IMR-90 (cell line): ENCODE data around the gene TENM4. TPM values are rescaled to one million over a fixed set of nuclear protein-coding genes. Genes with fewer than 3 reads are reported as not detected.

Source experiments
- ATAC-seq: fragments of 200-7000 bp; cut with Tn5 transposase; 2 replicates; pipeline ENCODE4 v1.9.1; 2020; ENCODE audit warnings: low read depth, mild to moderate bottlenecking, moderate library complexity
- BruUV-seq: library from RNA; stranded (reverse); fragments of 400-500 nt; replicated peaks from 2 replicates; lab custom pipeline; 2021; lab: Mats Ljungman, UMichigan
- CTCF ChIA-PET: fragments of 300-600 bp; formaldehyde crosslinking; extraction: SDS; loops from one replicate; lab custom pipeline; 2021; ENCODE audit warnings: antibody characterized with exemption; lab: Yijun Ruan, JAX
- POLR2A ChIA-PET: fragments of 300-600 bp; sonication (Branson Sonifier 250); formaldehyde crosslinking; loops from one replicate; lab custom pipeline; 2022; ENCODE audit warnings: antibody characterized with exemption; ENCODE audit not compliant: unreplicated experiment; lab: Charles Lee
- DNase-seq: peaks from one replicate; pipeline ENCODE4 v3.0.0; 2013
- H2AFZ ChIP-seq: replicated peaks from 2 replicates; pipeline ENCODE3; 2013; ENCODE audit warnings: low read length, mild to moderate bottlenecking; ENCODE audit not compliant: poor library complexity
- H2AK5ac ChIP-seq: 2 replicates; pipeline ENCODE4 v1.6.1; 2013; ENCODE audit warnings: low read depth, low read length, inconsistent platforms
- H2AK9ac ChIP-seq: replicated peaks from 2 replicates; pipeline ENCODE3; 2013; ENCODE audit warnings: mild to moderate bottlenecking, low read depth, low read length, moderate library complexity; ENCODE audit not compliant: poor library complexity
- H2BK120ac ChIP-seq: 2 replicates; pipeline ENCODE4 v1.6.1; 2013; ENCODE audit warnings: low read depth, low read length, inconsistent platforms
- H2BK15ac ChIP-seq: 3 replicates; pipeline ENCODE4 v1.6.1; 2013; ENCODE audit warnings: low read depth, low read length, inconsistent platforms
- H2BK20ac ChIP-seq: 2 replicates; pipeline ENCODE4 v1.6.1; 2013; ENCODE audit warnings: low read depth, mild to moderate bottlenecking, inconsistent platforms, low read length, moderate library complexity
- H2BK5ac ChIP-seq: 2 replicates; pipeline ENCODE4 v1.6.1; 2013; ENCODE audit warnings: mild to moderate bottlenecking, low read depth, low read length, inconsistent platforms; ENCODE audit not compliant: poor library complexity, severe bottlenecking
- H3K14ac ChIP-seq: replicated peaks from 2 replicates; pipeline ENCODE4 v1.6.1; 2013; ENCODE audit warnings: low read depth, low read length, inconsistent platforms
- H3K18ac ChIP-seq: 2 replicates; pipeline ENCODE4 v1.6.1; 2013; ENCODE audit warnings: low read depth, low read length, control low read depth
- H3K23ac ChIP-seq: 2 replicates; pipeline ENCODE4 v1.6.1; 2013; ENCODE audit warnings: low read depth, low read length, inconsistent platforms
- H3K27ac ChIP-seq: 2 replicates; pipeline ENCODE4 v1.5.1; 2013; ENCODE audit warnings: mild to moderate bottlenecking, control low read depth, low read length; ENCODE audit not compliant: insufficient read depth
- H3K27me3 ChIP-seq: 2 replicates; pipeline ENCODE4 v1.6.1; 2013; ENCODE audit warnings: low read length; ENCODE audit not compliant: control insufficient read depth, insufficient read depth
- H3K36me3 ChIP-seq: 2 replicates; pipeline ENCODE4 v1.6.1; 2013; ENCODE audit warnings: low read length, mixed read lengths; ENCODE audit not compliant: control insufficient read depth, insufficient read depth
- H3K4ac ChIP-seq: 2 replicates; pipeline ENCODE4 v1.6.1; 2013; ENCODE audit warnings: low read depth, low read length, inconsistent platforms
- H3K4me1 ChIP-seq: 2 replicates; pipeline ENCODE4 v1.6.1; 2013; ENCODE audit warnings: low read length, mixed read lengths; ENCODE audit not compliant: control insufficient read depth, insufficient read depth
- H3K4me2 ChIP-seq: 2 replicates; pipeline ENCODE4 v1.6.1; 2013; ENCODE audit warnings: low read depth, mild to moderate bottlenecking, control low read depth, low read length, moderate library complexity
- H3K4me3 ChIP-seq: 2 replicates; pipeline ENCODE4 v1.5.1; 2013; ENCODE audit warnings: low read depth, mild to moderate bottlenecking, control low read depth, low read length, moderate library complexity; ENCODE audit not compliant: insufficient read depth
- H3K56ac ChIP-seq: 2 replicates; pipeline ENCODE4 v1.6.1; 2013; ENCODE audit warnings: low read length, inconsistent platforms; ENCODE audit not compliant: insufficient read depth; ENCODE audit errors: extremely low read depth
- H3K79me1 ChIP-seq, 2 experiments: 2 replicates each; pipeline ENCODE4 v1.6.1; 2013; ENCODE audit warnings: low read length in 2 of 2, inconsistent platforms in 1 of 2, low read depth in 1 of 2
- H3K9ac ChIP-seq: 2 replicates; pipeline ENCODE4 v1.6.1; 2013; ENCODE audit warnings: low read depth, low read length, control low read depth
- H3K9me1 ChIP-seq: 2 replicates; pipeline ENCODE4 v1.6.1; 2013; ENCODE audit warnings: low read length, inconsistent platforms; ENCODE audit not compliant: insufficient read depth
- H3K9me3 ChIP-seq: 2 replicates; pipeline ENCODE4 v1.6.1; 2013; ENCODE audit warnings: low read length; ENCODE audit not compliant: control insufficient read depth, insufficient read depth
- H4K20me1 ChIP-seq: 2 replicates; pipeline ENCODE4 v1.6.1; 2013; ENCODE audit warnings: low read length, inconsistent platforms; ENCODE audit not compliant: insufficient read depth
- H4K5ac ChIP-seq: 2 replicates; pipeline ENCODE4 v1.6.1; 2013; ENCODE audit warnings: mild to moderate bottlenecking, low read depth, low read length, control low read depth
- H4K8ac ChIP-seq, 2 experiments: 2 replicates each; pipeline ENCODE4 v1.6.1; 2013; ENCODE audit warnings: low read depth in 2 of 2, low read length in 2 of 2, control low read depth in 1 of 2, inconsistent platforms in 1 of 2
- H4K91ac ChIP-seq: 2 replicates; pipeline ENCODE4 v1.6.1; 2013; ENCODE audit warnings: low read depth, low read length, inconsistent platforms; ENCODE audit not compliant: insufficient read depth
- BHLHE40 ChIP-seq: fragments of 150-350 bp; IDR thresholded peaks from 2 replicates; pipeline ENCODE4 v1.6.1; 2016; ENCODE audit warnings: mild to moderate bottlenecking, low read depth, low read length
- CEBPB ChIP-seq: IDR thresholded peaks from 2 replicates; pipeline ENCODE4 v1.6.1; 2012; ENCODE audit warnings: low read depth, low read length, improper control_type of control experiment
- FOS ChIP-seq: fragments of 150-350 bp; IDR thresholded peaks from 2 replicates; pipeline ENCODE4 v1.6.1; 2016; ENCODE audit warnings: low read depth, low read length
- MAZ ChIP-seq: IDR thresholded peaks from 2 replicates; pipeline ENCODE4 v1.6.1; 2012; ENCODE audit warnings: low read depth, mild to moderate bottlenecking, low read length, improper control_type of control experiment, moderate library complexity, borderline replicate concordance
- MXI1 ChIP-seq: IDR thresholded peaks from 2 replicates; pipeline ENCODE4 v1.6.1; 2012; ENCODE audit warnings: low read depth, mild to moderate bottlenecking, low read length, moderate library complexity, borderline replicate concordance
- NFE2L2 ChIP-seq: fragments of 150-350 bp; IDR thresholded peaks from 2 replicates; pipeline ENCODE4 v1.6.1; 2016; ENCODE audit warnings: low read depth, mild to moderate bottlenecking, low read length
- POLR2A ChIP-seq: IDR thresholded peaks from 2 replicates; pipeline ENCODE4 v1.6.1; 2012; ENCODE audit warnings: mild to moderate bottlenecking, low read depth, low read length
- RAD21 ChIP-seq: IDR thresholded peaks from 2 replicates; pipeline ENCODE4 v1.6.1; 2012; ENCODE audit warnings: low read length, improper control_type of control experiment
- RCOR1 ChIP-seq: IDR thresholded peaks from 2 replicates; pipeline ENCODE4 v1.6.1; 2012; ENCODE audit warnings: mild to moderate bottlenecking, low read length, improper control_type of control experiment; ENCODE audit not compliant: insufficient replicate concordance
- SMC3 ChIP-seq: fragments of 150-350 bp; IDR thresholded peaks from 2 replicates; pipeline ENCODE4 v1.6.1; 2016; ENCODE audit warnings: low read depth, mild to moderate bottlenecking, antibody characterized with exemption, low read length, moderate library complexity
- WGBS, 2 experiments: methylation state at CpG; one replicate each; pipeline versions ENCODE4 v1.1.5 to v1.1.7; 2013; ENCODE audit warnings: missing lambda C conversion rate in 2 of 2; ENCODE audit not compliant: insufficient read length in 1 of 2; ENCODE audit errors: extremely low coverage in 2 of 2; 5-methylcytosine and 5-hydroxymethylcytosine counted together
- dilution Hi-C: fragments of 300-500 bp; cut with HindIII; formaldehyde crosslinking; loops from one replicate; pipeline ENCODE4 v1.14.3; 2018; ENCODE audit warnings: low sequenced_read_pairs; ENCODE audit not compliant: unreplicated experiment
- in situ Hi-C: fragments of 300-500 bp; cut with MboI; formaldehyde crosslinking; loops from 3 replicates; pipeline ENCODE4 v1.14.3; 2019; ENCODE audit warnings: low sequenced_read_pairs, inconsistent platforms, mixed read lengths
- intact Hi-C: fragments of 100-400 bp; cut with micrococcal nuclease; formaldehyde crosslinking; loops from 2 replicates; pipeline ENCODE4 v1.10.0; 2022
- polyA plus RNA-seq, 3 experiments: library from polyadenylated mRNA; depleted of rRNA; stranded (reverse); fragments of >200 nt; gene quantifications; 2 replicates each; pipeline ENCODE4 v1.2.3, GENCODE V29; 2012; ENCODE audit warnings: low replicate concordance in 1 of 3
- total RNA-seq: library from RNA; depleted of rRNA; stranded (reverse); fragments of >200 nt; gene quantifications from 2 replicates; pipeline ENCODE4 v1.2.3, GENCODE V29; 2012
- TF ChIP-seq, protein P1 (sequence below): fragments of 150-350 bp; IDR thresholded peaks from 2 replicates; pipeline ENCODE4 v1.6.1; 2016; ENCODE audit warnings: low read depth, mild to moderate bottlenecking, low read length, moderate library complexity, borderline replicate concordance
- TF ChIP-seq, protein P2 (sequence below): conservative IDR thresholded peaks from 2 replicates; pipeline ENCODE4 v1.5.1; 2012; ENCODE audit warnings: mild to moderate bottlenecking, low read depth, low read length, improper control_type of control experiment
- TF ChIP-seq, protein P3 (sequence below): fragments of 150-350 bp; IDR thresholded peaks from 2 replicates; pipeline ENCODE4 v1.6.1; 2017; ENCODE audit warnings: mild to moderate bottlenecking, antibody characterized with exemption, low read length, low read depth

The TENM4 gene
- total and polyA plus RNA-seq, 2 of the 4 experiments (the other 2 are of a cell fraction): 7.4 to 9.0 TPM

DNA sequence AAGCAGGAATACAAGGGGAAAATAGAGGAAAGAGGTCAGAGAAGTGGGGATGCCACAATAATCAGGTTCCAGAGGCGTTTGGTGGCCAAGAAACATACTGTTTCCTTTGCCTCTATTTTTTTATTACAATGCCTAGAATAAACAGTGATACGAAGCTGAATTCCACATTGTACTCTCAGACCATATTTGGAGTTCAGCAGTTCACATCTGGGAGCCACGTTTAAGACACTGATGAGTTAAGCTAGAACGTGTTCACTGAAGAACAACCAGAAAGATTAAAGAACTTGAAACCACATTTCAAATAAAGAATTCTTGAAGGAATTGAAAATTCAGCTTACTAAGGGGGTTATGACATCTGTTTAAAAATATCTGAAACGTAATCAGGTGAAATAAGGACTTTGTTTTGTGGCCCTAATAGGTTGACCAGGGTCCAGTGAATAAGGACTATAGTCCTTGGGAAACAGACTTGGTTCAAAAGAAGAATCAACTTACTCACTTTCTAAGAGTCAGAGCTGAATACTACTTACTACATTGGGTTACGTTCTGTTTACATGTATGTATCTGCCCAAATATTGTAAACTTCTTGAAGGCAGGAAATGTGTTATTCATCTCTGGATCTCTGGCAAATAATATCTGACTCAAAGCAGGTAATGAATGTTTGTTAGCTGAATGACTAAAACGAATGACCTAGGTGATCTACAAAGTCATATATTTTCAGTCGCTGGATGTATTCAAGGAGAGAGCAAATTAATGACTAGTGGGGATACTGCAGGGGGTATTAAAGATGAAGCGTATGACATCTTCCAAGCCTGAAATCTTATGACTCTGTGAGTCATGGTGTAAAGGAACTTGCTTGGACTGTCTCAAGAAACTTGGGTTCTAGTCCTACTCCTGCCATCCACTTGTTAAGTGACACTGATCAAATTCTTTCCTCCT lies 619.2 kb downstream of the TENM4 start:
- DNase-seq (peak; percentile 88), ATAC-seq (peak; percentile 72)
- no peak overlapping the region for H3K4me3 ChIP-seq
- H3K9me1 ChIP-seq: peaks cover 2% of the 10 kb centered on the region
- H2BK120ac ChIP-seq: no peak overlapping the region; the same call in 1 of the 2 replicates
- H3K14ac ChIP-seq: no peak overlapping the region; the same call in 1 of the 2 replicates
- H3K79me1 ChIP-seq: no peaks in the 10 kb centered on the region
- no peak overlapping the region for H3K9ac ChIP-seq
- dilution Hi-C loops: no loop called here
- no peak overlapping the region for H3K56ac ChIP-seq
- H2AK5ac ChIP-seq: no peak overlapping the region
- no peaks in the 10 kb centered on the region for H3K36me3 ChIP-seq
- peak overlapping the region; percentile 3; the same call in 1 of the 2 replicates for H2BK20ac ChIP-seq
- H4K91ac ChIP-seq: no peak overlapping the region
- no peak overlapping the region for H2AK9ac ChIP-seq
- H4K8ac ChIP-seq: peak overlapping the region in 1 of 2 experiments; percentile 14; a peak in 1 of 4 replicates
- H2BK15ac ChIP-seq: no peak overlapping the region; the same call in 2 of the 3 replicates
- peaks cover 10% of the 10 kb centered on the region for H3K4me1 ChIP-seq
- no TSS peak for BruUV-seq
- no peaks in the 10 kb centered on the region for H3K27me3 ChIP-seq
- peak overlapping the region; percentile 86 for H3K18ac ChIP-seq
- WGBS, 2 experiments: no CpG with 5 or more reads among the region's 9 CpGs
- H4K5ac ChIP-seq: peak overlapping the region; percentile 64
- peak overlapping the region; percentile 7; the same call in 1 of the 2 replicates for H3K4ac ChIP-seq
- no peaks in the 10 kb centered on the region for H4K20me1 ChIP-seq
- no peaks in the 10 kb centered on the region for H3K9me3 ChIP-seq
- CTCF ChIA-PET: interaction anchor here (0.5 to 2.0 kb wide), 3 partner anchors 23 to 277 kb away, joined by 3 to 7 read pairs (median 4); no protein-coding TSS in a partner anchor
- in situ Hi-C loops: no loop called here
- no peak overlapping the region for H2AFZ ChIP-seq
- no peak overlapping the region for H3K23ac ChIP-seq
- H3K27ac ChIP-seq: no peak overlapping the region; the same call in 1 of the 2 replicates
- intact Hi-C loops: loop anchor here (1.0 kb wide), 1 partner anchor 20 kb away; no protein-coding TSS in a partner anchor
- peak overlapping the region; percentile 66 for H2BK5ac ChIP-seq
- no peak overlapping the region for H3K4me2 ChIP-seq
- POLR2A ChIA-PET: interaction anchor here (0.6 kb wide), 1 partner anchor 23 kb away, joined by 3 read pairs; no protein-coding TSS in a partner anchor
- TF ChIP-seq MXI1 (no peak), SMC3 (no peak), RAD21 (no peak), MAZ (no peak), BHLHE40 (no peak), NFE2L2 (no peak), POLR2A (no peak), FOS (no peak), RCOR1 (no peak), CEBPB (no peak)
- TF ChIP-seq, protein P1, sequence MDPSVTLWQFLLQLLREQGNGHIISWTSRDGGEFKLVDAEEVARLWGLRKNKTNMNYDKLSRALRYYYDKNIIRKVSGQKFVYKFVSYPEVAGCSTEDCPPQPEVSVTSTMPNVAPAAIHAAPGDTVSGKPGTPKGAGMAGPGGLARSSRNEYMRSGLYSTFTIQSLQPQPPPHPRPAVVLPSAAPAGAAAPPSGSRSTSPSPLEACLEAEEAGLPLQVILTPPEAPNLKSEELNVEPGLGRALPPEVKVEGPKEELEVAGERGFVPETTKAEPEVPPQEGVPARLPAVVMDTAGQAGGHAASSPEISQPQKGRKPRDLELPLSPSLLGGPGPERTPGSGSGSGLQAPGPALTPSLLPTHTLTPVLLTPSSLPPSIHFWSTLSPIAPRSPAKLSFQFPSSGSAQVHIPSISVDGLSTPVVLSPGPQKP: no peak
- TF ChIP-seq, protein P2, sequence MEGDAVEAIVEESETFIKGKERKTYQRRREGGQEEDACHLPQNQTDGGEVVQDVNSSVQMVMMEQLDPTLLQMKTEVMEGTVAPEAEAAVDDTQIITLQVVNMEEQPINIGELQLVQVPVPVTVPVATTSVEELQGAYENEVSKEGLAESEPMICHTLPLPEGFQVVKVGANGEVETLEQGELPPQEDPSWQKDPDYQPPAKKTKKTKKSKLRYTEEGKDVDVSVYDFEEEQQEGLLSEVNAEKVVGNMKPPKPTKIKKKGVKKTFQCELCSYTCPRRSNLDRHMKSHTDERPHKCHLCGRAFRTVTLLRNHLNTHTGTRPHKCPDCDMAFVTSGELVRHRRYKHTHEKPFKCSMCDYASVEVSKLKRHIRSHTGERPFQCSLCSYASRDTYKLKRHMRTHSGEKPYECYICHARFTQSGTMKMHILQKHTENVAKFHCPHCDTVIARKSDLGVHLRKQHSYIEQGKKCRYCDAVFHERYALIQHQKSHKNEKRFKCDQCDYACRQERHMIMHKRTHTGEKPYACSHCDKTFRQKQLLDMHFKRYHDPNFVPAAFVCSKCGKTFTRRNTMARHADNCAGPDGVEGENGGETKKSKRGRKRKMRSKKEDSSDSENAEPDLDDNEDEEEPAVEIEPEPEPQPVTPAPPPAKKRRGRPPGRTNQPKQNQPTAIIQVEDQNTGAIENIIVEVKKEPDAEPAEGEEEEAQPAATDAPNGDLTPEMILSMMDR: no peak
- TF ChIP-seq, protein P3, sequence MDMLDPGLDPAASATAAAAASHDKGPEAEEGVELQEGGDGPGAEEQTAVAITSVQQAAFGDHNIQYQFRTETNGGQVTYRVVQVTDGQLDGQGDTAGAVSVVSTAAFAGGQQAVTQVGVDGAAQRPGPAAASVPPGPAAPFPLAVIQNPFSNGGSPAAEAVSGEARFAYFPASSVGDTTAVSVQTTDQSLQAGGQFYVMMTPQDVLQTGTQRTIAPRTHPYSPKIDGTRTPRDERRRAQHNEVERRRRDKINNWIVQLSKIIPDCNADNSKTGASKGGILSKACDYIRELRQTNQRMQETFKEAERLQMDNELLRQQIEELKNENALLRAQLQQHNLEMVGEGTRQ: no peak
